Upper lobe of left lung (tissue), 6 donors: ENCODE results near the gene CREB1. TPM values are rescaled to one million over a fixed set of nuclear protein-coding genes. Genes with fewer than 3 reads are reported as not detected.

ENCODE experiments used
- ATAC-seq, 2 donors: fragments of 200-7000 bp; cut with Tn5 transposase; one replicate each; pipeline ENCODE4 v1.9.1; 2022; ENCODE audit warnings: mild to moderate bottlenecking in 2 of 2, moderate library complexity in 2 of 2; ENCODE audit not compliant: low FRiP score in 2 of 2
- DNase-seq, 2 donors: peaks; one replicate each; pipeline ENCODE4 v3.0.0-alpha.2; 2019 to 2020
- H3K27ac ChIP-seq, 4 donors: fragments of 200-600 bp; sonication (generic); one replicate each; pipeline ENCODE4 v1.5.1; 2016 to 2019
- H3K27me3 ChIP-seq, 4 donors: fragments of 200-600 bp; sonication (generic); one replicate each; pipeline ENCODE4 v1.5.1; 2017 to 2019
- H3K36me3 ChIP-seq, 4 donors: fragments of 200-600 bp; sonication (generic); one replicate each; pipeline ENCODE4 v1.5.1; 2016 to 2019
- H3K4me1 ChIP-seq, 4 donors: fragments of 200-600 bp; sonication (generic); one replicate each; pipeline ENCODE4 v1.5.1; 2018 to 2019
- H3K4me3 ChIP-seq, 4 donors: fragments of 200-600 bp; sonication (generic); one replicate each; pipeline ENCODE4 v1.5.1; 2017 to 2019; ENCODE audit warnings: mild to moderate bottlenecking in 2 of 4, moderate library complexity in 1 of 4
- H3K9me3 ChIP-seq, 4 donors: fragments of 200-600 bp; sonication (generic); one replicate each; pipeline ENCODE4 v1.5.1; 2018 to 2019
- EP300 ChIP-seq, 4 donors: sonication (generic); formaldehyde crosslinking; IDR thresholded peaks; one replicate each; pipeline ENCODE4 v1.5.1; 2017; ENCODE audit warnings: antibody characterized with exemption in 4 of 4, control low read depth in 2 of 4
- POLR2A ChIP-seq, 4 donors: fragments of 450-650 bp; IDR thresholded peaks; one replicate each; pipeline ENCODE4 v1.5.1; 2016 to 2017; ENCODE audit warnings: antibody characterized with exemption in 4 of 4, mild to moderate bottlenecking in 2 of 4
- POLR2AphosphoS5 ChIP-seq, 2 donors: sonication (generic); formaldehyde crosslinking; IDR thresholded peaks; one replicate each; pipeline ENCODE4 v1.5.1; 2017; ENCODE audit warnings: antibody characterized with exemption in 2 of 2
- WGBS, 2 donors: methylation state at CpG; one replicate each; pipeline ENCODE4 v1.1.5; 2017 to 2018; 5-methylcytosine and 5-hydroxymethylcytosine counted together
- total RNA-seq, 6 donors: library from RNA; depleted of rRNA in 4 of 6; stranded (reverse); fragments of >200 nt in 4 of 6; gene quantifications; one replicate each; pipeline versions ENCODE4 v1.1.0 to v1.2.1, GENCODE V29; 2016 to 2021
- TF ChIP-seq, protein P1 (sequence below), 6 experiments: fragments of 450-650 bp in 4 of 6; fragments of 200-600 bp in 2 of 6; sonication (generic) in 2 of 6; IDR thresholded peaks; one replicate each; pipeline ENCODE4 v1.5.1; 2016 to 2019; ENCODE audit warnings: antibody characterized with exemption in 6 of 6
- donor health status: DM: no; HTN: no; CAD: no; lungs with moderate emphysema.
- donor health status: DM: no; HTN: yes; CAD: no; lungs with severe emphysema.

The CREB1 gene
- total RNA-seq, 6 donors from 2014 or later = 15.7 to 75.5 (median 41.8) TPM

DNA sequence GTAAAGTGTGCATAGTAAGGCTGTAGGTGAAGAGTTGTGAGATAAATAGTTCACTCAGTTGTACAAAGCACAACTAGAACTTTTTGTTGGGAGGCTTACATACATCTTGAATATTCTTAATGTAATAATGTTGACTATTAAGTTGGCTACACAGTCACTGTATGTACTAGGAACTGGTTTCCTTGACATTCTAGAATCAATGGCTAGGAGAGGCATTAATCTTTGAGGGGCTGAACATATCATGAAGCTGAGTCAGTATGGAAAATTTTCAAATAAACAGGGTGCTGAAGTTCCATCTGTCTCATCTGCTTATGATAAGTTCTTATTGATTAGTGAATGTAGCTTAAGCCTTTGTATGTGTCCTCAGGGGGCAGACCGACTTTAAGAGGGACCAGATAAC is 72.0 kb downstream of the CREB1 start:
- no peak overlapping the region for H3K27ac ChIP-seq
- ATAC-seq (no peak), DNase-seq (no peak)
- H3K27me3 ChIP-seq = no peaks in the 10 kb centered on the region
- no peaks in the 10 kb centered on the region for H3K9me3 ChIP-seq
- H3K4me3 ChIP-seq = no peak overlapping the region
- TF ChIP-seq POLR2AphosphoS5 (IDR thresholded peaks at IDR 0.05) (no peak), POLR2A (IDR thresholded peaks at IDR 0.05) (no peak), EP300 (IDR thresholded peaks at IDR 0.05) (no peak)
- TF ChIP-seq, protein P1, sequence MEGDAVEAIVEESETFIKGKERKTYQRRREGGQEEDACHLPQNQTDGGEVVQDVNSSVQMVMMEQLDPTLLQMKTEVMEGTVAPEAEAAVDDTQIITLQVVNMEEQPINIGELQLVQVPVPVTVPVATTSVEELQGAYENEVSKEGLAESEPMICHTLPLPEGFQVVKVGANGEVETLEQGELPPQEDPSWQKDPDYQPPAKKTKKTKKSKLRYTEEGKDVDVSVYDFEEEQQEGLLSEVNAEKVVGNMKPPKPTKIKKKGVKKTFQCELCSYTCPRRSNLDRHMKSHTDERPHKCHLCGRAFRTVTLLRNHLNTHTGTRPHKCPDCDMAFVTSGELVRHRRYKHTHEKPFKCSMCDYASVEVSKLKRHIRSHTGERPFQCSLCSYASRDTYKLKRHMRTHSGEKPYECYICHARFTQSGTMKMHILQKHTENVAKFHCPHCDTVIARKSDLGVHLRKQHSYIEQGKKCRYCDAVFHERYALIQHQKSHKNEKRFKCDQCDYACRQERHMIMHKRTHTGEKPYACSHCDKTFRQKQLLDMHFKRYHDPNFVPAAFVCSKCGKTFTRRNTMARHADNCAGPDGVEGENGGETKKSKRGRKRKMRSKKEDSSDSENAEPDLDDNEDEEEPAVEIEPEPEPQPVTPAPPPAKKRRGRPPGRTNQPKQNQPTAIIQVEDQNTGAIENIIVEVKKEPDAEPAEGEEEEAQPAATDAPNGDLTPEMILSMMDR (IDR thresholded peaks at IDR 0.05) = no peak
- 94 to 100% methylated on average over 1 of the region's 1 CpG for WGBS, 2 donors
- no peaks in the 10 kb centered on the region for H3K4me1 ChIP-seq
- H3K36me3 ChIP-seq = peaks cover 0 to 16% (median 0%) of the 10 kb centered on the region in 4 donors

DNA sequence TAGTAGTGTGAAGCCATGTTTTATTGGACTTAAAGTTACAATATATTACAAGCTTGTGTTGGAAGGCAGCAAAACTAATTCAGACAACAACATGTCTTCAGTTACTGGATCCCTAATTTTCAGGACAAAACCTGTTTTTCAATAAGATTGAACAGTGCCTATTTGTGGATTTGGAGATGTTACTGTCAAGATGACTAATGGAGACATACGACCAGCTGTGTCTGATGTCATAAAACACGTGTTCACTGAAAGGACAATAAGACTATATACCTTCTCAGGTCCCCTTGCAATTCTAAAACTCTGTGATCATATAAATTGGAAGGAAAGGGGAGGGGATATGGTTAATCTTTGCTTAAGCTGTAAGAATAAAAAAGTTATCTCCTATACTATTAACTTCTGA is 73.7 kb downstream of the CREB1 start:
- DNase-seq (no peak), ATAC-seq (no peak)
- no peak overlapping the region for H3K4me3 ChIP-seq
- H3K27me3 ChIP-seq = no peaks in the 10 kb centered on the region
- no peaks in the 10 kb centered on the region for H3K4me1 ChIP-seq
- peaks cover 0 to 7% (median 0%) of the 10 kb centered on the region in 4 donors for H3K36me3 ChIP-seq
- 76% methylated on average over 2 of the region's 2 CpGs for WGBS, 2 donors
- H3K27ac ChIP-seq = no peak overlapping the region
- no peak for TF ChIP-seq POLR2A (IDR thresholded peaks at IDR 0.05)
- no peaks in the 10 kb centered on the region for H3K9me3 ChIP-seq

GRCh38 chr2:207606399-207606798 is 76.6 kb downstream of the CREB1 start:
- WGBS, 2 donors = 91 to 96% methylated on average over 7 of the region's 7 CpGs
- TF ChIP-seq, protein P1 (IDR thresholded peaks at IDR 0.05) = no peak
- no peak for TF ChIP-seq POLR2AphosphoS5 (IDR thresholded peaks at IDR 0.05)
- no peak for TF ChIP-seq EP300 (IDR thresholded peaks at IDR 0.05)
- no peak for TF ChIP-seq POLR2A (IDR thresholded peaks at IDR 0.05)
- H3K4me3 ChIP-seq = no peak overlapping the region
- ATAC-seq = no peak
- H3K27ac ChIP-seq = no peak overlapping the region
- no peak for DNase-seq
- H3K36me3 ChIP-seq = no peaks in the 10 kb centered on the region
- no peaks in the 10 kb centered on the region for H3K27me3 ChIP-seq
- H3K4me1 ChIP-seq = no peaks in the 10 kb centered on the region
- no peaks in the 10 kb centered on the region for H3K9me3 ChIP-seq

GRCh38 chr2:207606829-207607228 is 77.1 kb downstream of the CREB1 start:
- H3K4me3 ChIP-seq = no peak overlapping the region
- no peaks in the 10 kb centered on the region for H3K27me3 ChIP-seq
- DNase-seq = no peak
- H3K27ac ChIP-seq = no peak overlapping the region
- ATAC-seq = no peak
- no peaks in the 10 kb centered on the region for H3K36me3 ChIP-seq
- TF ChIP-seq, protein P1 (IDR thresholded peaks at IDR 0.05) = no peak
- TF ChIP-seq POLR2A (IDR thresholded peaks at IDR 0.05) = no peak
- TF ChIP-seq EP300 (IDR thresholded peaks at IDR 0.05) = no peak
- TF ChIP-seq POLR2AphosphoS5 (IDR thresholded peaks at IDR 0.05) = no peak
- H3K9me3 ChIP-seq = no peaks in the 10 kb centered on the region
- 91 to 97% methylated on average over 5 of the region's 5 CpGs for WGBS, 2 donors
- no peaks in the 10 kb centered on the region for H3K4me1 ChIP-seq

- TF ChIP-seq EP300 (IDR thresholded peaks at IDR 0.05) = no peak
- TF ChIP-seq POLR2AphosphoS5 (IDR thresholded peaks at IDR 0.05) = no peak
- TF ChIP-seq, protein P1 (IDR thresholded peaks at IDR 0.05) = no peak
- no peak for TF ChIP-seq POLR2A (IDR thresholded peaks at IDR 0.05)
- DNase-seq (no peak), ATAC-seq (no peak)
- Histone ChIP-seq H3K4me1 (peaks cover 0 to 2% (median under 1%) of the 10 kb centered on the region in 4 donors), H3K27me3 (no peaks in the 10 kb centered on the region), H3K36me3 (peaks cover 0 to 20% (median 0%) of the 10 kb centered on the region in 4 donors), H3K9me3 (no peaks in the 10 kb centered on the region), H3K4me3 (no peak overlapping the region), H3K27ac (no peak overlapping the region)
- WGBS, 2 donors = 87% methylated on average over 4 of the region's 4 CpGs
Observed at GRCh38 chr2:207612714-207613113, 83.0 kb downstream of the CREB1 start.
